ENCODE data around the gene LRCH3. TPM values are rescaled to one million over a fixed set of nuclear protein-coding genes. Genes with fewer than 3 reads are reported as not detected.

Gene LRCH3
- total RNA-seq, 1 experiment from 2014 or later, result 39.4 TPM

GRCh38 chr3:197858133-197858532 is 67.1 kb downstream of the LRCH3 start:
- no peaks in the 10 kb centered on the region for H3K9me3 Mint-ChIP-seq (ENCODE audit: low read depth, unreplicated experiment)
- H3K4me1 Mint-ChIP-seq (ENCODE audit: low read depth, unreplicated experiment), result peaks cover 8% of the 10 kb centered on the region
- TF ChIP-seq, protein P1, sequence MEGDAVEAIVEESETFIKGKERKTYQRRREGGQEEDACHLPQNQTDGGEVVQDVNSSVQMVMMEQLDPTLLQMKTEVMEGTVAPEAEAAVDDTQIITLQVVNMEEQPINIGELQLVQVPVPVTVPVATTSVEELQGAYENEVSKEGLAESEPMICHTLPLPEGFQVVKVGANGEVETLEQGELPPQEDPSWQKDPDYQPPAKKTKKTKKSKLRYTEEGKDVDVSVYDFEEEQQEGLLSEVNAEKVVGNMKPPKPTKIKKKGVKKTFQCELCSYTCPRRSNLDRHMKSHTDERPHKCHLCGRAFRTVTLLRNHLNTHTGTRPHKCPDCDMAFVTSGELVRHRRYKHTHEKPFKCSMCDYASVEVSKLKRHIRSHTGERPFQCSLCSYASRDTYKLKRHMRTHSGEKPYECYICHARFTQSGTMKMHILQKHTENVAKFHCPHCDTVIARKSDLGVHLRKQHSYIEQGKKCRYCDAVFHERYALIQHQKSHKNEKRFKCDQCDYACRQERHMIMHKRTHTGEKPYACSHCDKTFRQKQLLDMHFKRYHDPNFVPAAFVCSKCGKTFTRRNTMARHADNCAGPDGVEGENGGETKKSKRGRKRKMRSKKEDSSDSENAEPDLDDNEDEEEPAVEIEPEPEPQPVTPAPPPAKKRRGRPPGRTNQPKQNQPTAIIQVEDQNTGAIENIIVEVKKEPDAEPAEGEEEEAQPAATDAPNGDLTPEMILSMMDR (IDR thresholded peaks at IDR 0.05; ENCODE audit: unreplicated experiment), result no peak
- DNase-seq, result no peak
- H3K4me3 Mint-ChIP-seq (ENCODE audit: low read depth, unreplicated experiment), result no peak overlapping the region
- H3K36me3 Mint-ChIP-seq (ENCODE audit: insufficient read depth, unreplicated experiment), result peaks cover 13% of the 10 kb centered on the region
- CTCF ChIA-PET, result no interaction called here
- H3K27me3 Mint-ChIP-seq (ENCODE audit: unreplicated experiment), result no peaks in the 10 kb centered on the region
- intact Hi-C loops (cut with micrococcal nuclease; ENCODE audit: unreplicated experiment), result no loop called here
- no peak overlapping the region for H3K27ac Mint-ChIP-seq (ENCODE audit: unreplicated experiment)
- no TSS peak for BruUV-seq (replicated peaks)

- Mint-ChIP-seq H3K27me3 (ENCODE audit: unreplicated experiment) (no peaks in the 10 kb centered on the region), H3K4me1 (ENCODE audit: low read depth, unreplicated experiment) (peaks cover 8% of the 10 kb centered on the region), H3K4me3 (ENCODE audit: low read depth, unreplicated experiment) (no peak overlapping the region), H3K27ac (ENCODE audit: unreplicated experiment) (no peak overlapping the region), H3K9me3 (ENCODE audit: low read depth, unreplicated experiment) (no peaks in the 10 kb centered on the region), H3K36me3 (ENCODE audit: insufficient read depth, unreplicated experiment) (peaks cover 8% of the 10 kb centered on the region)
- DNase-seq, result no peak
- intact Hi-C loops (cut with micrococcal nuclease; ENCODE audit: unreplicated experiment), result no loop called here
- BruUV-seq (replicated peaks), result no TSS peak
- TF ChIP-seq, protein P1 (IDR thresholded peaks at IDR 0.05; ENCODE audit: unreplicated experiment), result no peak
- CTCF ChIA-PET, result no interaction called here
Measured at GRCh38 chr3:197858598-197858997, 67.5 kb downstream of the LRCH3 start.

GRCh38 chr3:197866035-197866434 is 75.0 kb downstream of the LRCH3 start:
- BruUV-seq (replicated peaks), result no TSS peak
- TF ChIP-seq, protein P1 (IDR thresholded peaks at IDR 0.05; ENCODE audit: unreplicated experiment), result no peak

DNA sequence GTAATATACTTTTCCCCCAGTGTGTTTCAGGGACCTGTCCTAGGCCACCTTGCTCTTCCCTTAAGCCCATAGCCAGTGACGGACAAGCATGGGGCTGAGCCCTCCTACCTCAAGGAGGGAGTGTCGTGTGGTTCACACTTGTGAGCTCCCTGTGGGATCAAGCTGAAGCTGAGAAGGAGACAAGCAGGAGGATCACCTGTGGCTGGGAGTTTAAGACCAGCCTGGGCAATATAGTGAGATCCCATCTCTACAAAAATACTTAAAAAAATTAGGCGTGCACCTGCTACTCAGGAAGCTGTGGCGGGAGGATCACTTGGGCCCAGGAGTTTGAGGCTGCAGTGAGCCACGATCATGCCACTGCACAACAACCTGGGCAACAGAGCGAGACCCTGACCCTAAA is 82.3 kb downstream of the LRCH3 start:
- no peak overlapping the region for H3K27ac Mint-ChIP-seq (ENCODE audit: unreplicated experiment)
- BruUV-seq (replicated peaks), result no TSS peak
- peaks cover 17% of the 10 kb centered on the region for H3K36me3 Mint-ChIP-seq (ENCODE audit: insufficient read depth, unreplicated experiment)
- no peaks in the 10 kb centered on the region for H3K9me3 Mint-ChIP-seq (ENCODE audit: low read depth, unreplicated experiment)
- CTCF ChIA-PET, result no interaction called here
- DNase-seq, result no peak
- no peaks in the 10 kb centered on the region for H3K4me1 Mint-ChIP-seq (ENCODE audit: low read depth, unreplicated experiment)
- intact Hi-C loops (cut with micrococcal nuclease; ENCODE audit: unreplicated experiment), result no loop called here
- H3K27me3 Mint-ChIP-seq (ENCODE audit: unreplicated experiment), result no peaks in the 10 kb centered on the region
- TF ChIP-seq, protein P1 (IDR thresholded peaks at IDR 0.05; ENCODE audit: unreplicated experiment), result no peak
- no peak overlapping the region for H3K4me3 Mint-ChIP-seq (ENCODE audit: low read depth, unreplicated experiment)

More at GRCh38 chr3:197866035-197866434, 75.0 kb downstream of the LRCH3 start:
- no peak overlapping the region for H3K4me3 Mint-ChIP-seq (ENCODE audit: low read depth, unreplicated experiment)
- H3K36me3 Mint-ChIP-seq (ENCODE audit: insufficient read depth, unreplicated experiment), result peaks cover 4% of the 10 kb centered on the region
- CTCF ChIA-PET, result no interaction called here
- H3K27me3 Mint-ChIP-seq (ENCODE audit: unreplicated experiment), result no peaks in the 10 kb centered on the region
- DNase-seq, result no peak
- no peak overlapping the region for H3K27ac Mint-ChIP-seq (ENCODE audit: unreplicated experiment)
- no peaks in the 10 kb centered on the region for H3K9me3 Mint-ChIP-seq (ENCODE audit: low read depth, unreplicated experiment)
- H3K4me1 Mint-ChIP-seq (ENCODE audit: low read depth, unreplicated experiment), result no peaks in the 10 kb centered on the region
- intact Hi-C loops (cut with micrococcal nuclease; ENCODE audit: unreplicated experiment), result no loop called here

Data from Calu3 (cell line).